ENCODE measurements around the gene OCLN.
"Not testable (repeated sequence)": the region's sequence is repeated elsewhere in the genome, so short reads cannot be mapped to it uniquely, and the experiment has no call there.

The OCLN gene

DNA sequence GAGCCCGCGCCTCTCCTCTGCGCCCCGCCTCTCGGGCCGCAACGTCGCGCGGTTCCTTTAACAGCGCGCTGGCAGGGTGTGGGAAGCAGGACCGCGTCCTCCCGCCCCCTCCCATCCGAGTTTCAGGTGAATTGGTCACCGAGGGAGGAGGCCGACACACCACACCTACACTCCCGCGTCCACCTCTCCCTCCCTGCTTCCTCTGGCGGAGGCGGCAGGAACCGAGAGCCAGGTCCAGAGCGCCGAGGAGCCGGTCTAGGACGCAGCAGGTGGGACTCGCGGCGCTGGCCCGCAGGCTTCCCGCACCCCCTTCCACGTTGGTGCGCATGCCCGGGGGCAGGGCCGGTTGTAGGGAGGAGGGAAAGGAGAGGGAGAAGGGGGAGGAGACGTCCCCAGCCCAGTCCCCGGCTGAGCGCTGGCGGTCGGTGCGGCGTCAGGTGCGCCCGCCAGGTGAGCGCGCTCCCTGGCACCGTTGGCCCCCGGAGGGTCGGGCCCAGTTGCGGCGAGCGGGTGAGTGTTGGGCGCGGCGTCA lies at the start of gene OCLN:
TSS of gene OCLN (plus strand) at position 400 of the 532 bp plus-strand sequence. CDS start 11,455 bp downstream, outside the sequence.
- peak; percentile 13 for DNase-seq

DNA sequence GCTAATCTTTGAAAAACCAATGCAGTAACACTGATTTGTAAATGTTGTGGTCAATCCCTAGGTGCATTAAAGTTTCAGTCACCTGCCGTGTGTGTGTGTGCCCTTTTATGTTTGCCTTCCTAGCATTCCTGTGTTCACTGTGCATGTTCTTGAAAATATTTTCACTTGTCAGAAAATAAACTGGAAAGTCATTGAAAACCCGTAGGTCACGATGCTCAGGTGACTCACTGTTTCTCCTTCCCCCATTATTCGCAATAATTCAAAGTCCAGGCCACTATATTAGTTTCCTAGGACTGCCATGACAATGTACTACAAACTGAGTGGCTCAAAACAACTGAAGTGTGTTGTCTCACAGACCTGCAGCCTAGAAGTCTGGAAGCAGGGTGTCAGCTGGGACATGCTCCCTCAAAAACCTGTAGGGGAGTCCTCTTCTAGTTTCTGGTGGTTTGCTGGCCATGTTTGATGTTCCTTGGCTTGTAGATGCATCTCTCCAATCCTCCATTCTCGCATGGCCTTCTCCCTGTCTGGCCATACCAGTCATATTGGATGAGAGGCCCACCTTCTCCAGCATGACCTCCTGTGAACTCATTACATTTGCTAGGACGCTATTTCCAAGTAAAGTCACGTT lies 48.3 kb upstream of the OCLN start:
- no peak for DNase-seq

DNA sequence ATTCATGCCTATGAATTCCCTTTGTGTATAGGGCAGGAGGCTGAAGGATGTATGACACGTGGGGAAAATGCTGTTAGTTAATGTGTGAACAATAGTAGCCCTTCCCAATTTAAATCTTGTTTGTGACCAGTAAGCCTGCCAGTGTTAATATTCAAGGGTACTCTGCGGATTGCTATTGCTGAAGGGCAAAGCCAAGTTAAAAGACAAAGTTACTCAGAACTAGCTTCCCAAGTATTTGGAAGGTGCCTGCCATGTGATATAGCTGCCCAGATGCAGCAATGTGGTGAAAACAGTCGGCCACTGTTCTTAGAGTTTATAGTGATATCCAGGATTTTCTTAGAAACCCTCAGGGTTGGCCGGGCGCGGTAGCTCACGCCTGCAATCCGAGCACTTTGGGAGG lies 43.1 kb upstream of the OCLN start:
- DNase-seq = no peak

GRCh38 chr5:69450116-69450515 lies 42.5 kb upstream of the OCLN start:
- DNase-seq = no peak

- not testable (repeated sequence) for DNase-seq
Observed at GRCh38 chr5:69450527-69450926, 42.1 kb upstream of the OCLN start.

DNA sequence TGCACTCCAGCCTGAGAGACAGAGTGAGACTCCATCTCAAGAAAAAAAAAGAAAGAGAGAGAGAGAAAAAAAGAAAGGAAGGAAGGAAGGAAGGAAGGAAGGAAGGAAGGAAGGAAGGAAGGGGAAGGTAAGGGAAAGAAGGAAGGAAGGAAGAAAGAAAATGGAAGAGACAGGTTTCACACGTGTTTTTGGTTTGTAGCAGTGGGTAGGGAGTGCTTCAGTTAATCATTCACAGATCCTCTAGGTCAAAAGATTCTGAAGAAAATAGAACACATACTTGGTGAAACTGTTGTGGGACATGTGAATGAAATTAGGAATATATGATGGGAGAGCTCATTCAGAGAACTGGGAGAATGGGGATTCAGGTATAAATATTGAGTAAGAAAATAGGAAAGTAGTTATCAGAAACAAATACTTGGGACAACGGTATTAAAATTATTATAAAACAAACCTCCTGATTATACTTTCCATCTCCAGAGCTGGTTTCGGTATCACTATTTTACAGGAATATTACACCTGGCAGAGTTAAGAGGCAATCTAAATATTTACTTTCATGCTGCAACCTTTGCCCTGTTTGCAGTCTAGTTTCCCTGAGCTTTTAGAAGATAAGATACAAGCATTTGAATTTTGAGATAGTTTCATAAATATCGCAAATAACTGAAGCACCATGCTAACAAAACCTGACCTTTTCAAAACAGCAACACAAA lies 40.5 kb upstream of the OCLN start:
- DNase-seq = no peak

DNA sequence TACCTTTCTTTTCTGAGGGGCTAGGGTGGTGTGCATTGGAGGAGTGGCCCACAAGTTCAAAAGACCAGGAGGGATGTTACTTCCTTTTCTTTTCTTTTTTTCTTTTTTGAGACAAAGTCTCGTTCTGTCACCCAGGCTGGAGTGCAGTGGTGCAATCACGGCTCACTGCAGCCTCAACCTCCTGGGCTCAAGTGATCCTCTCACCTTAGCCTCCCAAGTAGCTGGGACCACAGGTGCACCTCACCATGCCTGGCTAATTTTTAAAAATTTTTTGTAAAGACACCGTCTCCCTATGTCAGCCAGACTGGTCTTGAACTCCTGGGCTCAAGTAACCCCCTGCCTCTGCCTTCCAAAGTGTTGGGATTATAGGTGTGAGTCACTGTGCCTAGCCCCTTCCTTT lies 39.1 kb upstream of the OCLN start:
- not testable (repeated sequence) for DNase-seq

- DNase-seq = no peak
Observed at GRCh38 chr5:69454460-69455249, 37.9 kb upstream of the OCLN start.

- not testable (repeated sequence) for DNase-seq
Observed at GRCh38 chr5:69455428-69455988, 37.1 kb upstream of the OCLN start.

DNA sequence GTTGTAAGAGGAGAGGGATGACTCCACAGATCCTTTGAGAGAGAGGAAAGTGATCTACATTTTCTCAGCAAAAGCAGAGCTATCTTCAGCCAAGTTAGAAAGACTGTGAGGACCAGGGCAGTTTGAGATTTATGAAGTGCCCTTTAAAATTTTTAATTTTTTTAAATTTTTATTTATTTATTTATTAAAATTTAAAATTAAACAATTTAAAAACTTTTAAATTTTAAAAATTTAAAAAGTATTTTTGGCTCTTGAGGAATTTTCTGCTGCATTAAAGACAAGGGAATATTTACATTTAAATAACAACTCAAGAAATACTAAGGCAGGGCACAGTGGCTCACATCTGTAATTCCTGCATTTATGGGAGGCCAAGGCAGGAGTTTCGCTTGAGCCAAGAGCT lies 30.4 kb upstream of the OCLN start:
- DNase-seq = no peak

DNA sequence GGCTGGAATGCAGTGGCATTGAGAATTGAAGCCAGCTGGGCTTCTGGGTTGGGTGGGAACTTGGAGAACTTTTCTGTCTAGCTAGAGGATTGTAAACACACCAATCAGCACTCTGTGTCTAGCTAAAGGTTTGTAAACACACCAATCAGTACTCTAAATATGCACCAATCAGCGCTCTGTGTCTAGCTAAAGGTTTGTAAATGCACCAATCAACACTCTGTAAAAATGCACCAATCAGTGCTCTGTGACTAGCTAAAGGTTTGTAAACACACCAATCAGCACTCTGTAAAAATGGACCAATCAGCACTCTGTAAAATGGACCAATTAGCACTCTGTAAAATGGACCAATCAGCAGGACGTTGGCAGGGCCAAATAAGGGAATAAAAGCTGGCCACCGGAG lies 26.2 kb upstream of the OCLN start:
- DNase-seq = not testable (repeated sequence)

GRCh38 chr5:69467442-69468225 lies 25.0 kb upstream of the OCLN start:
- no peak for DNase-seq

- DNase-seq = no peak
Observed at GRCh38 chr5:69468631-69469030, 24.0 kb upstream of the OCLN start.

DNA sequence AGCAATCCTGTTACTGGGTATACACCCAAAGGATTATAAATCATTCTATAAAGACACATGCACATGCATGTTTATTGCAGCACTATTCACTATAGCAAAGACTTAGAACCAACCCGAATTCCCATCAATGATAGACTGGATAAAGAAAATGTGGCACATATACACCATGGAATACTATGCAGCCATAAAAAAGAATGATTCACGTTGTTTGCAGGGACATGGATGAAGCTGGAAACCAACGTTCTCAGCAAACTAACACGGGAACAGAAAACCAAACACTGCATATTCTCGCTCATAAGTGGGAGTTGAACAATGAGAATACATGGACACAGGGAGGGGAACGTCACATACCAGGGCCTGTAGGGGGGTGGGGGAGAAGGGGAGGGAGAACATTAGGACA lies 21.1 kb upstream of the OCLN start:
- not testable (repeated sequence) for DNase-seq

DNA sequence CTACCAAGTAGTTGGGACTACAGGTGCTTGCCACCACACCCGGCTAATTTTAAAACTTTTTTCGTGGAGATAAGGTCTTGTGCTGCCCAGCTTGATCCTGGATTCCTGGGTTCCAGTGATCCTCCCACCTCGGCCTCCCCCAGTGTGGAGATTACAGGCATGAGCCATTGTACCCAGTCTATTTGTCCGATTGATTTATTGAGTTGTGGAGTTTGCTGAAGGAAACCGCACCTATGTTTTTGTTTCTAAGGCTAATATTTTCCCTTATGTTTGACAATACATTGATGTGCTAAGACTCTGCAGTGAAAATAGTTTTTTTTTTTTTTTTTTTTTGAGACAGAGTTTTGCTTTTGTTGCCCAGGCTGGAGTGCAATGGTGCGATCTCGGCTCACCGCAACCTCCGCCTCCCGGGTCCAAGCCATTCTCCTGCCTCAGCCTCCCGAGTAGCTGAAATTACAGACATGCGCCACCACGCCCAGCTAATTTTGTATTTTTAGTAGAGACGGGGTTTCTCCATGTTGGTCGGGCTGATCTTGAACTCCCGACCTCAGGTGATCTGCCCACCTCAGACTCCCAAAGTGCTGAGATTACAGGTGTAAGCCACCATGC lies 20.0 kb upstream of the OCLN start:
- not testable (repeated sequence) for DNase-seq

DNA sequence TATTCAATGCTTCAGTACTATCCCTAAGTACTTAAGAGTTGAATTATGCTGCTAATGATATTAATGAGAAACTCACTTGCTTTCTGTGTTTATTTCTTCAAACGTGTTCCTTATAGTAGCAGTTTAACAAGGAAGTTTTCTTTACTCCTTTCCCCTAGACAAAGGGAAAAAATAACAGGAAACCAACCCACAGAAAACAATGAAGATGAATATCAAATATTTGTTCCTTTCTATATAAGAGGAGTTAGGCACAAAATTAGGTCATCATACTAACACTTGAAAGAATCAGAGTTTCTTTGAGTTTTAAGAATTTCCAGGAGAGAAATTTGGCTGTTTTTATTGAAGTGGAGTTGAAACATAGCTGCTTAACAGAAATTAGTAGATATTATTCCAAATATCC lies 15.4 kb upstream of the OCLN start:
- DNase-seq = no peak

GRCh38 chr5:69478296-69478695 lies 14.3 kb upstream of the OCLN start:
- not testable (repeated sequence) for DNase-seq

DNA sequence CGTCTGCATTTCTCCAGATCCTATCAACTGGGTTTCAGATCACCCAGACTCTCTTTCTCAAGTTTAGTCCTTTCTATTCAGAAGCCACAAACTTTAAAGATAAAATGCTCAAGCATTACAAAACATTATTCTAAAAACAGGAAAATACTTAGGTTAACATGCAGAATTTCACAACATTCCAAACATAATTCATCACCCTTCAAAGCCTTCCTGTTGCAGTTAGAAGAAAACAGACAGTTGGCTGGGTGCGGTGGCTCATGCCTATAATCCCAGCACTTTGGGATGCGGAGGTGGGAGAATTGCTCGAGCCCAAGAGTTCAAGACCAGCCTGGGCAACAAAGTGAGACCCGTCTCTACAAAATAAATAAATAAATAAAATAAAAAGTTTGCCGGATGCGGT lies 7.7 kb upstream of the OCLN start:
- no peak for DNase-seq

DNA sequence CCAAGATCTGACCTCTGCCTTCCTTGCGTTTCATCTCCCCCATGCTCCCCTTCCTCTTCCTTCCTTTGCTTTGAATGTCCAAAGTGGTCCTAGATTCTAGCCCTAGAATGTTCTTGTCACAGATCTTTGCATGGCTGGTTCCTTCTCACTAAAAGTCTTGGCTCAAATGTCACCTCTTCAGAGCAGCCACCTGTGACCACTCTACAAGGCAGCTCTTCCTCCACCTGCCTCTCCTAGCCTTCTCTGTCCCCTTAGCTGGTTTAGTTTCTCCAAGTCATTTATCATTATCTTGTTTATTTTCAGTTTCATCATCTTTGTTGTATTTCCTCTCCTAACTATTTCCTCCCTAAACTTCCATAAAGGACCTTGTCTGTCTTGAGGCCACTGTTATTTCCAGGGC lies 7.1 kb upstream of the OCLN start:
- no peak for DNase-seq

GRCh38 chr5:69489246-69489645 lies 3.3 kb upstream of the OCLN start:
- no peak for DNase-seq

GRCh38 chr5:69491027-69491426 lies 1.6 kb upstream of the OCLN start:
- no peak for DNase-seq

- DNase-seq = no peak
Observed at GRCh38 chr5:69491838-69492390, 676 bp upstream of the OCLN start.

All from activated naive CD4-positive, alpha-beta T cell treated with Interleukin-2 at 50 U/mL for 16 hours (primary cell).